Measurements from ENCODE around the gene NOX3.

- TF ChIP-seq CTCF (IDR thresholded peaks at IDR 0.05) = no peak
- no peak for TF ChIP-seq POLR2A (IDR thresholded peaks at IDR 0.05)
- TF ChIP-seq POLR2AphosphoS5 (IDR thresholded peaks at IDR 0.05) = no peak
- no peak for TF ChIP-seq EP300 (IDR thresholded peaks at IDR 0.05)
These were observed at the start of gene NOX3 for GRCh38 chr6:155455766-155456165.
